Stimulated activated CD4-positive, alpha-beta T cell treated with anti-CD3 and anti-CD28 coated beads, Interleukin-12 subunit alpha, Interleukin-12 subunit beta, amount 100 ng/mL, for 48 hours (primary cell): ENCODE results near the gene CDH6.
"Not testable (repeated sequence)": the region's sequence is repeated elsewhere in the genome, so short reads cannot be mapped to it uniquely, and the experiment has no call there.

Experiments used
- DNase-seq, 3 donors: peaks; one replicate each; pipeline ENCODE4 v3.0.0-alpha.2; 2020; ENCODE audit warnings: low read depth in 2 of 3, low spot score in 1 of 3

CDH6 gene

DNA sequence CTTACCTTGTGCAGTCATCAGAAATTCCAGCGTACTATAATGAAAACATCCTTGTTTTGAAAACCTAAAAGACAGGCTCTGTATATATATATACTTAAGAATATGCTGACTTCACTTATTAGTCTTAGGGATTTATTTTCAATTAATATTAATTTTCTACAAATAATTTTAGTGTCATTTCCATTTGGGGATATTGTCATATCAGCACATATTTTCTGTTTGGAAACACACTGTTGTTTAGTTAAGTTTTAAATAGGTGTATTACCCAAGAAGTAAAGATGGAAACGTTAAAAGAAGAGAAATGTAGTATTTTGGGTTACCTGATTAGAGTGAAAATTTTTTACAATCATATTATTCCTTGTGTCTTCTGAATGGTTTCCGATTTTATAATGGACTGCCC, 131.4 kb downstream of the CDH6 start:
- no peak for DNase-seq

DNA sequence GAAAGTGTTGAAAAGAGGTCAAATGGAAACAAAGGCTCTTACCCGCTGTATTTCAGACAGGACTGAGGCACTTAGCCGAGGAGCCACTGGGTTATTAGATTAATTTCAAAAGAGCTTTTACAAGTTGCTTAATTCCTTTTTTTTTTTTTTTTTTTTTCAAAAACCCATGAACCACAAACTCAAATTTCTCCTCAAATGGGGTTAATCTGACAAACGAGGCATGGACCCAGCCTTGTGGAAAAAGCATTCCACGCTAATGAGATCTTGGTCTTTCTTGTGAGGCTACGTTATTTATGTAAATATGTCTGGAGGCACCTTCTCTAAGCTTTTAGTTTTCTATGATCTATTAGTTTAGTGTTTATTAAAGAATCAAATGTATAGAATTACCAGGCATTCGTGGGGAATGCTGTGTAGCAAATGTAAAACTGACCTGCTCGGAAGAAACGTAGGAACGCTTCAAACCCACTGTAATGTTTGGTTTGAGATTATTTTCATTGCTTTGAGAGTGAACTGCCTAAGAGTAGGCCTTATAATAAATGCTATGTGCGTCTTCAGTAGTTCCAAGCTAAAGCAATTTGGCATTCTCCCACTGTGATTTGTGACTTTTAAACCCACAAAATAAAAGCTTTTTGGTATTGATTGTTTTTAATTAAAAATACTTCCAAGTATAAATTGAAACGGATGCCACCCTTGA, 134.7 kb downstream of the CDH6 start:
- DNase-seq: no peak

DNA sequence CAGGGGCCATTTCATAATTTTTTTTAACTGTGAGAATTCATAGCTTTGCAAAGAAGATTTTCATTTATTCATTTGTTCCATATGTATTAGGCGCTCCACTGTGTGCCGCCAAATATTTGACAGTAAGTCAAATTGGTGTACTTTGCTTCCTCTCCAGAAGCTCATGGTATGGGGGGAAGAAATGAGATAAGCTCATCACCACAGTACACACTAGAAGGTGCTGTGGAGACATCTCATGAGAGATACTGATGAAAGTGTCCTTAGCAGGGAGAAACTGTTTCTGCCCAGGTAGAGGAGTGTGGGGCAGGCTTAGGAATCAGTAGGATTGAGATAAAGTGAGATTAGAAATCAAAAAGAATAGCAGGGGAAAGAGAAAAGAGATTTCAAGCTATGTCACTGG, 136.2 kb downstream of the CDH6 start:
- DNase-seq: no peak

DNA sequence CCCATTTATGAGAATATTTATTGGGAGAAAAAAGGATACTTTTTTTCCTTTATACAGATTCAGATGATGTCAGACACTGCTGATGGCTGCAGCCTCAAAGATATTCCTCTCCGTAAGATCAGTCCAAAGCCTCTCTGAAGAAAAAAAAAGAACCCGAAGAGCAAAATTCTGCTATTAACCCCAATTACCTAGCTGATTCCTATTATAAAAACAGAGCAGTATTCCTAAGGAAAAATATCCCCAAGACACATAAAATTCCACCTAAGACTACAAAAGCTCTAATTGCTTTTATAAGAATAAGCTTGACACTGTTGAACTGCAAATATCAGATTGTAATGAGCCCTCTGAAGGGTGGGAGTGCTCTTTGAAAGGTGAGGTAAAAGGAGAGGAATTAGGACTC, 138.7 kb downstream of the CDH6 start:
- DNase-seq: no peak

DNA sequence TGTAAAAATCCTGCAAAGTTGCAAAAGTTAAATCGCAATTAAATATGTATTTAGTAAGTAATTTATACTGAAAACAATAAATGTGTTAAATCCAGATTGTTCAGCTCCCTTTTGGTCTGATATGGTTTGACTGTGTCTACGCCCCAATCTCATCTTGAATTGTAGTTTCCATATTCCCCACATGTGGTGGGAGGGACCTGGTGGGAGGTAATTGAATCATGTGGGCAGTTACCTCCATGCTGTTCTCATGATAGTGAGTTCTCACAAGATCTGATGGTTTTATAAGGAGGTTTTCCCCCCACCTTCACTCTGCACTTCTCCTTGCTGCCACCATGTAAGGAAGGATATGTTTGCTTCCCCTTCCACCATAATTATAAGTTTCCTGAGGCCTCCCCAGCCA, 140.0 kb downstream of the CDH6 start:
- no peak for DNase-seq

DNA sequence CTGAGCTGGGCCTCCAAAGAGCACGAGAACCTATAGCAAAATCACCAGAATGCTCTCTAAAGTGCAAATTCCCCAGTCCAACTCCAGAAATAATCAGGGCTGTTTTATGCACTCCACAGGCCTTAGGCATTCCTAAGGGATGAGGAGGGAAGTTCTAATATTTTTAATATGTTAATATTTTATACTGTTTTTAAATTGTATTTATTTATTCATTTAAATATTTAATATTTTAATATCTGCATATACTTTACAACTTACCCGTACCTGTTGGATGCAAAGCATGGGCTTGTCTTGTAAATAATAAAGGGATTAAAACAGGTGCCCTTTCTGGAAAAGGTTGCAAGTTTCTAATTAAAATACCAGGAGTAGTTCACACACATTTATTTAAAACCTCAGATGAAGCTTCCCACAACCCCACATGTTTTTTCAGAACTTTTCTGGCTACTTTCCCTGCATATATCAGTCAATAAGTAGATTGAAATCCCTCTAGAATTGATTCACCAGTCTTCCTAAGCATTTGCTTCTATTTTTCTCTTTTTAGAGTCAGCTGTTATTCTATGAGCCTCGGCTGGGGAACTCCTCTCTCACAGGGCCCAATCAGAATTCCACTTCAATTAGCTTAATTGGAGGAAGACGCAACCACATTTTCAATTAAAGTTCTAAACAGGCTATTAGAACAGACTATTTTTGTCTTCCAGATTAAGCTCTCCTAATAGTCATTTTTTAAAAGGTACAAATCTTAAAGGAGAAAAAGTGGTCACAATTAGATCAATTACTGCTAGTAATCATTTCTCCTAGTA, 140.8 kb downstream of the CDH6 start:
- DNase-seq: no peak

DNA sequence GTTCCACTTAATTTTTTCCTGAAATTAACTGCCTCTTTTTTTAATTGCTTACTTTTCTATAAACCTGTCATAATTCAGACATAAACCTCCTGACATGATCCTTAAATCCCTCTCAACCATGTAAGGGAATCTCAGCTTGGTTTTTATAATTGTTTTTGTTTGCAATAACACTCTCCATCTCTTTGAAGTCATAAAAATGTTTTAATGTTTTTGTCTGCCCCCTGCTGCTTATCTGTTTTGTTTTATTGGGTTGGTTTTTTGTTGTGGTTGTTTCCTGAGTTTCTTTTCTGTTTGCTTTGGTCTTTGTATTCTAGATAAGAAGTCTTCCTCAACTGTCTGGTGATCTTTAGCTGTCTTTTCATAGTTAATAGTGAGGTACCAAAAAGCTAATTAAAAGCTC, 142.0 kb downstream of the CDH6 start:
- no peak for DNase-seq

DNA sequence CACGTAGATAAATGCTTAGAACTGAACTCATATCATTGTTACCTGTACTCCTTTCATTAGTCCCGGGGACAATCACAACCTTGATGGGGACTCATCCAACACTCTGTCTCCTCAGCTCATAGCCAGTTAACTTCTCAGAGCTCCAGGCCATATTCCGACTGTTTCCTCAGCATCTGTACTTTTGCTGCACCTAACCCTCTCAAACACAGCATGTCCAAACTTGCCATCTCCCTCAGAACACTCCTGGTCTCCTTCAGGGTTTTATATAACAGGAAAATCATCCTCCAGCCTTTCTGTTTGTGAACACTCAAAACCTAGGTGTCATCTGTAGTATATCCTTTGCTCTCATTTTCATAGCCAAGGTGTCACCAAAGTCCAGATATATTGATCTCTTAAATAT, 150.5 kb downstream of the CDH6 start:
- DNase-seq: no peak

DNA sequence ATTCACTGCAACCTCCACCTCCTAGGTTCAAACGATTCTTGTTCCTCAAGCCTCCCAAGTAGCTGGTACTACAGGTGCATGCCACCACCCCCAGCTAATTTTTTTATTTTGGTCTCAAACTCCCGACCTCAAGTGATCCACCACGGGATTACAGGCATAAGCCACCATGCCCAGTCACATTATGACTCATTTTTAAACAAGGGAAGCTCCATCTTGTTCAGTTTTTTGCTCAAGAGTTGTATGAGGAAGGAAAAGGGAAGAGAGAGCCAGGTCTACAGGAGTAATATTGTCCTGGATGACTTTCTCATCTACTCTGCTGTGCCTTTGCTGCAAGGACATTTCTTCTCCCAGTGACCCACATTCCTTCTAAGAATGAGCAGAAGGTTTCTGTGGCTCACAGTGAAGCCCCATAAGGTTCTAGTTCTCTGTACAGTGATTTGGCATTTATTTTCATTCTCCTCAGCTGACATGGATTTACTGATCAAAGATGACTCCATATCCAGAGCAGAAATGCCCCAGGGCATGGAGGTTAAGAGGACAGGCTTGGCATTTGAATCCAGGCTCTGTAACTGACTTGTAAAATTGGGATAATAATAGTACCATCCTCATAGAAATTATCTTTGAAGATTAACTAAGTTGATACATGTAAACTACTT, 153.5 kb downstream of the CDH6 start:
- no peak for DNase-seq

DNA sequence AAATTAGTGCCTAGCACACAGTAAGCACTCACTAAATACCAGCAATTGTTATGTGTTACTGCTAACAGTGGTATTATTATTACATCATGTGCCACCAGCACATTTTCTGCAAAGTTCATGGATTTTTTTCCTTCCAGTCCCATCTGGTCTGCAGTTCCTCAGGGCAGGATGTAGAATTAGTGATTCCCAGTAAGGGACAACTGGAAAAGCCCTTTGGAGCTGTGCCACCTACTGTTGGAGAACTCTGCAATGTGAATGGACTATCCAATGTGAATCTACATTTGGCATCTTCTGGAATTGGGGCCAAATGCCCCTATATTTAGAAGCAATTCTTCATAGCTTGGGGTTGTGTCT, 154.0 kb downstream of the CDH6 start:
- no peak for DNase-seq

DNA sequence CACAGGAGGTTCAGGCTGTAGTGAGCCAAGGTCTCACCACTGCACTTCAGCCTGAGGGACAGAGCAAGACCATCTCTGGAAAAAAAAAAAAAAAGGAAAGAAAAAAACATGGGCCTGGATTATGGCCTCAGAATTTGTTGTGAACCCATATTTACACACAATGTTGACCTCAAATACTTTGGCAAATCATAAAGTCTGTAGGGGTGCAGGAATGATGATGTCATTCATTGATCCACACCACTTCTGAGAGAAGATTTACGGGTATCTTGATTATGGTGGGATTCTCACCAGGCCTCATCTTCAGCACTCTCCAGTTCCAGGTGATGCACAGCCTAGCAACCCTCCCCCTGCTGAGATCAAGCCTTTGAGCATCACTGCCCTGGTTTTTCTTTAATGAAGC, 156.9 kb downstream of the CDH6 start:
- no peak for DNase-seq

DNA sequence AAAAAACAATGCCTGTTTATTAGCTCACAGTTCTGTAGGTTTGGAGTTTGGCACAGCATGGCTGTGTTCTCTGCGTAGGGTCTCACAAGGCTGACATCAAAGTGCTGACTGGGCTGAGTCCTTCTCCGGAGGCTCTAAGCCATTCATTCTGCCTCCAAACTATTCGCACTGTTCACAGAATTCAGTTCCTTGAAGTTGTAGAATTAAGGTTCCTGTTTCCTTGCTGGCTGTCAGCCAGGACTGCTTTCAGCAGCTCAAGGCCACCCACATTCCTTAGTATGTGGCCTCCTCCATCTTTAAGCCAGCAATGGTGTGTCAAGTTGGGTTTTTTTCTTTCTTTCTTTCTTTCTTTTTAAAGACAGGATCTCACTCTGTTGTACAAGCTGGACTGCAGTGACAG, 161.9 kb downstream of the CDH6 start:
- DNase-seq: no peak

DNA sequence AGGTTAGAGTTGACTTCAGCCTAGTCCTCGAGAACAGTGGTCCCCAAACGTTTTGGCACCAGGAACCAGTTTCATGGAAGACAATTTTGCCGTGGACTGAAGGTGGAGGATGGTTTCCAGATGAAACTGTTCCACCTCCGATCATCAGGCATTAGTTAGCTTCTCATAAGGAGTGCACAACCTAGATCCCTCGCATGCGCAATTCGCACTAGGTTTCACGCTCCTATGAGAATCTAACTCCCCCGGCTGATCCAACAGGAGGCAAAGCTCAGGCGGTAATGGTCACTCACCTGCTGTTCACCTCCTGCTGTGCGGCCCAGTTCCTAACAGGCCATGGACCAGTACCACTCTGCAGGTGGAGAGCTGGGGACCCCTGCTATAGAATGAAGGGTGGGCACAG, 163.6 kb downstream of the CDH6 start:
- DNase-seq: no peak

DNA sequence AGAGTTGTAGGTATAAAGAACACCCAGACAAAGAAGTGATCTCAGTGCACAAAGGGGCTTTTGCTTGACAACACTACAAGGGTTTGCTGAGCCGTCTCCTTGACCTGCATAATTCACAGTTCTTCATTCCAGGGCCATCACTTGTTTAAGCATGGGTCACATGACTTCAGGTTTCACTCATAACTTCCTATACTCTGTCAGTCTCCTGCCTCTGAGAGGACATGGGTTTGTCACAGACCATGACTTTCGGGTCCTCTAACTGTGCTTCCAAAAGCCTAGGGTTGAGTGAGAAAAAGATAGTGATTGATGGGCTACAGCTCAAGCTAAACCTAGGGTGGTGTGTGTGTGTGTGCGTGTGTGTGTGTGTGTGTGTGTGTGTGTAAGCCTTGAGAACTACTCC, 166.4 kb downstream of the CDH6 start:
- DNase-seq: no peak

DNA sequence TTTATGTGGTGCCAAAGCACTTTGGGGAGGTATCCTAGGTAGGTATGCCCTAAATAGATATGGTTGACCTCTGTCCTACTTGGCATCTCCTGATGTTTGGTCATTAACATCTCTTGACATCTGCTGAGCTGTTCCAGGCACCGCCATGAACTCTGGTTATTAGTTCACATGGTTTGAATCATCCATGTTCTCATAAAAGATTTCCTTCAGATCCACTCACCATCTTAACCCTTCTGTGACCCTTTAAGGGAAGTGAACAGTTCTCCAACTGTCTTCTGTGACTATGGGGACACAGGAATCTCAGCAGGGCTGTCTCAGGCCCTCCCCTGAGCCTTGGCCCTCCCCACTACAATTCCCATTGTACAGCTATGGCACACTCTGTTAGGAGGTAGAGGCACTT, 167.7 kb downstream of the CDH6 start:
- no peak for DNase-seq

DNA sequence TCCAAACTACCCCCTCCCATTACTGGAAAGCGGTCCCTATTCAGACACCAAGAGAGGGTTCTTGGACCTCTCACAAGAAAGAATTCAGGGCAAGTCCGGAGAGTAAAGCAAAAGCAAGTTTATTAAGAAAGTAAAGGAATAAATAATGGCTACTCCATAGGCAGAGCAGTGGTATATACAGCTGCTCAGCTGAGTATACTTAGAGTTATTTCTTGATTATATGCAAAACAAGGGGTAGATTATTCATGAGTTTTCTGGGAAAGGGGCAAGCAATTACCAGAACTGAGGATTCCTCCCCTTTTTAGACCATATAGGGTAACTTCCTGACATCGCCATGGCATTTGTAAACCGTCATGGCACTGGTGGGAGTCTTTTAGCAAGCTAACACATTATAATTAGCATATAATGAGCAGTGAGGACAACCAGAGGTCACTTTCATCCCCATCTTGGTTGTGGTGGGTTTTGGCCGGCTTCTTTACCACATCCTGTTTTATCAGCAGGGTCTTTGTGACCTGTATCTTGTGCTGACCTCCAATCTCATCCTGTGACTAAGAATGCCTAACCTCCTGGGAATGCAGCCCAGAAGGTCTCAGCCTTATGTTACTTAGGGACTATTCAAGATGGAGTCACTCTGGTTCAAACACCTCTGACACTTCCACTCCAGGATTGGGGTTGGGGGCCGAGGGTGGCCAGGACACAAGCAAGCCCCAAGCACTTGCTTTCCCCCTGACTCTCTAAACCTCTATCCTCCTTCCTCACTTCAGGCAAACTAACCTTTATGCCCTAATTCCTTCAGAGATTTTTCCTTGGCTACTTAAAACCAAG, 168.4 kb downstream of the CDH6 start:
- not testable (repeated sequence) for DNase-seq

DNA sequence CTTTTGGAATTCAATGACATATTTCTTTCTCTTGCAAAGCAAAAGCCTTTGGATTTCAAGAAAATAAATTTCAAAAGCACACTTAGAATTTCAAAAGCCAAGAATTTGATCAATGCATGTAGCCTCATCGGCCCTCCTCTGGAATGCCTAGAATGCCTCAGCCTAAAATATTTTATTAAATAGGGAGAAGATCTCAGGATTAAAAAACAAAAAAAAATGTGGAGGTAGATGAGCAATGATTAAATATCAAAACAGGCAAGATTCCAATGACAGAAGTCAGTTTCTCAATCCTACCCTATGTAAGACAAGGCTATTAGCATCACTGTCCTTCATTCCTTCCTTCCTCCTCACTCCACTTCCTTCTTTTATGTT, 169.0 kb downstream of the CDH6 start:
- no peak for DNase-seq

DNA sequence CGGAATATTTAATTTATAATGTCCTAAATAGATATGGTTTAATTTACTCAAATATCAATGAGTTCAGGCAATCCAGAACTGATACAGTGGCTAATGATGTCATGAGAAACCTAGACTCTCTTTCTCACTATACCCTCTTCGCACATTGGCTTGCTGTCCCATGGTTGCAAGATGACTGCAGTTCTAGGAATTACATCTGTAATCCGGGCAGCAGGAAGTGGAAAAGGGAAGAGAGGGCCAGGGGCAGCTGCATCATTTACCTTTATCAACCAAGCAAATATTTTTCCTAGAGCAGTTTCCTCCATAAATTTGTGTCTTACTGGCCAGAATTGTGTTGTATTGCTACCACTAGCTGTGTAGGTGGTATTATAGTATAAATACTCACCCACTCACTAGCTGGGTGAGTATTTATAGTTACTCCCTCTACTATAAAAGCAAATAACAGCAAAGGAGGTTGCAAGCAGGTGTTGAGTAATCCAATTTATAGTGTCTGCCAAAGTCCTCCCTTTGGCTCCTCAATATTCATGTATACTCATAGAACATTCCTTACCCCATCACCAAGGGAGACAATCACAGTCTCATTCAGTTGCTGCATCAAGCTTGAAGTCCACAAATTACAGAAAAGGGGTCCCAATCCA, 169.6 kb downstream of the CDH6 start:
- no peak for DNase-seq

DNA sequence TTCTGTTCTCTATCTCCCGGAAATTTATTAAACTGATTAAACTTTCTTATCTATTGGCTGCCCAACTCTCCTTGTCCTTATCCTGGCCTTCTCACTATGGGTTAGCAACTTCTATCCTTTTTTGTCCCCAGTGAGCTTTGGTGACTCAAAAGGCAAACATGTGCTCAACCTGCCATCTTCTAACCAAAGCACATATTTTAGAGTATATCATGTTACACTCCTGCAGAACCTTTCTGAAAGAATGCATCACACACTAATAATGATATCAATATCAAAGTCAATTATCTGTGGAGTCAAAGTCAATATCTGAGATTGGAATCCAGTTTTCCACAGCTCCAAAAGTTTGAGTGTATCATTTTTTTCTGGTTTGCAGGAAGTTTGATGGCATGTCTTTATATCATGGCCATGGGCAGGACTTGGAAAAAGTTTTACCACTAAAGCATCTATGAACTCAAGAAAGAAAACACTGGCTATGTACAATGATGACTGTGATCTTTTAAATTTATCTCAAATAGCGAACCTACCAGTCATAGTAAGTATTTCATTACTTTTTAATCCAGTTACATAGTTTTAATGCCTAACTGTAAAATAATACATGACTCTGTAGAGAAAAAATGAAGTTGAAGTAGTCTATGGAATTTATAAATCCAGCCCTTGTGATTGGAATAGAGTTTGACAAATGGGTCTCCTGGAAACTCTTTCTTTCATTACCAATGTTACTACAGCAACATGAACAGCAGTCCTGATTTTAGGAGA, 171.6 kb downstream of the CDH6 start:
- DNase-seq: no peak

DNA sequence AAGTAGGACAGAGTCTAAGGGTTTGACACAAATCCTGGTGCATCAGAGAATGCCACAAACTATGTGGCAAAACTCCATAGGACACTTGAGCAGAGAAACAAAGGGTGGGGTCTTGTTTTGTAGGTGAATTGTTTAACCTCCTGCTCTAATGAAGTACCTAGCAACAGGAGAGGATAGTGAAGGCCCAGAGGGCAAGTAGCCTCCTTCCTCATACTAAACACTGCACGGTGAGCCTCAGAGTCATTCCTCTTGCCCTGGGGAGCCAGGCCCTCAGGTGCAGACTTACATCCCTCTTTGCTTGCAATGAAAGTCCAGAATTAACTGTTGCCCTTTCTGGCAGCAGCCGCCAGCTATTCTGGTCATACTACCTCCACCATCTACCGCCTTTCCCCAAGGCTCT, 172.3 kb downstream of the CDH6 start:
- DNase-seq: no peak

DNA sequence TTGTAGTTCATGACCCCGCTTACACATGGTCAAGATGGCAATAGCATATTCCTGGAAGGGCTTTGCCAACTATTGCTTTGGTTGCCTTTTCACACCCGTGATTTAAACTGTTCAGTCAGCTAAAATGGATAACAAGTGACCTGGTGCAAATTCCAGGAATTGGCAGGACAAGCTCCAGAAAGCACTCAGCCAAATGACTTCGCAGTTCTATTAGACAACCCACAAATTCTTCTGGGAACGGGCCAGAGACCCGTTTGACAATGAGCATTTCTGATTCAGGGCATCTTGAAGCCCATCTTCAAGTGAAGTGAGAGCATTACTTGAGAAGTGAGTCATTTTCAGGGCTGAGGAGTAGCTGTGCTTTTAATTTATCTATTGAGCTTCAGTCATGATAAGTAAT, 173.5 kb downstream of the CDH6 start:
- no peak for DNase-seq
